ENCODE results near the gene ZNF470.

ZNF470 gene

DNA sequence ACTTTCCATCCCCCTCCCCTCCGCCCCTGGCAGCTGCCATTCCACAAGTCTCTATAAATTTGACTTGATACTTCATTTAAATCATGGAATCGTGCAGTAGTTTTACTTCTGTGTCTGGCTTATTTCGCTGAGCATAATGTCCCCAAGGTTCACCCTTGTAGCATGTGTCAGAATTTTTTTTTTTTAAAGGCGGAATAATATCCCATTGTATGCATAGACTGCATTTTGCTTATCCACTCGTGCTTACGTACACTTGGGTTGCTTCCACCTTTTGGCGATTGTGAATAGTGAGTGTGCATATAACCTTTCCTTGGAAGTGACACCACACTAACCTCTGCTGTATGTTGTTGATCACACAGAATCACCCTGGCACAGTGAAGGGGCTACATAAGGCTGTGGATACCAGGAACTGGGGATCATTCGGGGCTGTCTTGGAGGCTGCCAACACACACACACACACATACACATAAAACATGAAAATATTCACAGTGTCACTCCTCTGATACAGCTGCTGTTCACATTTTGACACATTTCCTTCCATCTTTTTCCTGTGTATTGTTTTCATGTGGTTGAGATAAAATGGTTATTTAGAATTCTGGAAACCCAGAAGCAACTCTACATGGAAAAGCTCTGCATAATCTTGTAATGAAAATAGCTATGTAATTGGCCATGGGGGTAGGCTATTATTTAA is 41.2 kb downstream of the ZNF470 start:
- no peak for DNase-seq (ENCODE audit: low read depth, low spot score)

- no peak for DNase-seq (ENCODE audit: low read depth, low spot score)
Measured at GRCh38 chr19:56611288-56611687, 44.0 kb downstream of the ZNF470 start.

DNA sequence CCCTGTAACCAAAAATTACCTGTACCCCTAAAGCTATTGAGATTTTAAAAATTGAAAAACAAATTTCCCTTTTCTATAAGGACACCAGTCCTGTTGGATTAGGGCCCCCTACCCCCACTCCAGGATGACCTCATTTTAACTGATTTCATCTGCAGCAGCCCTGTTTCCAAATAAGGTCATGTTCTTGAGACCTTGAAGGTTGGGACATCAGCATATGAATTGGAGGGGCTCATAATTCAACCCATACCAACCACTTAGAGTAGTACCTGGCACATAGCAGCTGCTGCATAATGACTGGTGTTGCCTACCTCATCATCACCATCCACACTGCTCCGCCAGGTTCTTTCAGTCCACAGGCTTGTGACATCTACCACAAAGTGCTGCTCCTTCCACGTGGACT is 45.5 kb downstream of the ZNF470 start:
- no peak for DNase-seq (ENCODE audit: low read depth, low spot score)

GRCh38 chr19:56613639-56614038 is 46.4 kb downstream of the ZNF470 start:
- no peak for DNase-seq (ENCODE audit: low read depth, low spot score)

- no peak for DNase-seq (ENCODE audit: low read depth, low spot score)
Measured at GRCh38 chr19:56617531-56617930, 50.3 kb downstream of the ZNF470 start.

DNA sequence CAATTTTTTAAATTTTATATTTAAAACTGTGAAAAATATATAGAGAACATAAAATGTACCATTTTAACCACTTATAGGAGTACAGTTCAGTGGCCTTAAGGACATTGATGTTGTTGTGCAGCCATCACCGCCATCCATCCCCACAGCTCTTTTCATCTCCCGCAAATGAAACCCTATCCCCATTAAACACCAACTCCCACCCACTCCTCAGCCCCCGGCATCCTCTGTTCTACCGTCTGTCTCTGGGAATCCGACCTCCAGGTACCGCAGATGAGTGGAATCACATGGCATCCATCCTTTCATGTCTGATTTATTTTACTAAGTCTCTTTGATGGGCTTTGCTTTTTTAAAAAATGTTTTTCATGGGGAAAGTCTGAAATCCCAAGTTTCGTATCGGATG is 51.9 kb downstream of the ZNF470 start:
- DNase-seq (ENCODE audit: low read depth, low spot score): no peak

GRCh38 chr19:56622374-56622773 is 55.1 kb downstream of the ZNF470 start:
- DNase-seq (ENCODE audit: low read depth, low spot score): no peak

DNA sequence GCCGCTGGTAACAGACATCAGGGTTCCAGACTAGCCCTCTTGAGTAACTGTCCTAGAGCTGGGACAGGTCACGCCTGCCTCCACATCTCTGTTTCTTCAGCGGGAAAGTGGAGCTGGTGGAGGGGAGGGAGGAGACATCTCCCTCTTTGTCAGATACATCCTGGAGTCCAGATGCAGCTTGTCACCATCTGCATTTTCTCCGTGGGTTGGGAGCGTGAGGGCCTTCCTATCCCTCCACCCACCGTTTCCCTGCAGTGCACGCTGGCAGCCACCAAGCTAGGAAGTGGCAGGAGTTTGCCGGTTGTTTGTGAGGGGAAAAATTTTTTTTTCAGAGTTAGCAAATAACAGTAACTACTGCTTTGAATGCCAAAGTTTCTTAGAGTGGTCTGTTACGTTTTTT is 55.7 kb downstream of the ZNF470 start:
- DNase-seq (ENCODE audit: low read depth, low spot score): no peak

DNA sequence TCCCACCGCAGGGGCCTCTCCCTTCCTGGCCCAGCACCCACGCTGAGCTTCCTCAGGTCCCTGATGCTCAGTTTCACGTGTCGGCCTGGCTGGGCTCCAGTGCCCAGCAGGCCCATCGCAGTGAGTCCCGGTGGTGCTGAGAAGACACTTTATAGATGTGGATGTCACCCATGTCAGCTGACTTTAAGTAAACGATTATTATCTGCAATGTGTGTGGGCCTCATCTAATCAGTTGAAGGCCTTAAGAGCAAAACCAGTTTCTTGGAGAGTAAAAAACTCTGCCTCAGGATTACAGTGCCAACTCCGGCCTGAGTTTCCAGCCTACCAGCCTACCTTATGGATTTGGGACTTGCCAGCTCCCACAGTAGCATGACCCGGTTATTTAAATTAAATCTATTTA is 58.4 kb downstream of the ZNF470 start:
- DNase-seq (ENCODE audit: low read depth, low spot score): no peak

GRCh38 chr19:56633021-56633420 is 65.8 kb downstream of the ZNF470 start:
- no peak for DNase-seq (ENCODE audit: low read depth, low spot score)

DNA sequence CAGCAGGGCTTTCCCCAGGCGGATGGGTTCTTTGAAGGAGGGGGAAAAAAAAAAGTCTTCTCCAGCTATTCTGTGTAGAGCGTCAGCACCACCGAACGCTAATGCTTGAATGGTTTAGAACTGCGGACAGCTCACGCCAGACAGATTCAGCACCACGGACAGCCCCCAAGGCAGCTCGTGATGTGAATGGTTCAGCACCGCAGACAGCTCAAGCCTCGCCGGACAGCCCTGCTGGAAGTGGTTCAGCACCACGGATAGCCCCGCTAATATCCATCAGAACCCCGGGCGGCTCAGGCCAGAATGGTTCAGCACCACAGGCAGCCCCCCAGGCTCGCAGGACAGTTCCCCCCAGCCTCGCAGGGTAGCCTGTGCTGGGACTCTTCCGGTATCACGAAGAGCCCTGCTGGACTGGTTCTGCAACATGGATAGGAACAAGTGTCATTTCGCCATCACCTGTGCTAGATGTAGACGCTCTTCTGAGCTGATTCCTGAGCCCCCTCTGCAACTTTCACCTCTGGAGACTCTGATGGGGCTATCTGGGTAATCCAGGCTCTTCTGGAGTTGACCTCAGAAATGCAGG is 70.8 kb downstream of the ZNF470 start:
- no peak for DNase-seq (ENCODE audit: low read depth, low spot score)

Data from activated naive CD8-positive, alpha-beta T cell treated with anti-CD3 and anti-CD28 coated beads, Interleukin-2, amount 50 U/mL, for 16 hours (primary cell).